ENCODE results near the gene CAMK1. TPM values are rescaled to one million over a fixed set of nuclear protein-coding genes. Genes with fewer than 3 reads are reported as not detected.

Gene CAMK1
- total and polyA plus RNA-seq, 10 donors, result 10.1 to 30.5 (median 22.7) TPM

- no peak overlapping the region for H3K4me3 ChIP-seq
- intact Hi-C loops (cut with DNase I; ENCODE audit: low total_unique reads), result no loop called here
- H3K27me3 ChIP-seq (replicated peaks in 1 of 7), result no peaks in the 10 kb centered on the region
- DNase-seq, result no peak
- peaks cover 0 to 7% (median 2%) of the 10 kb centered on the region in 6 donors for H3K4me1 ChIP-seq
- H3K9me3 ChIP-seq, result no peaks in the 10 kb centered on the region
- WGBS, 5 donors, result 88 to 92% (median 89%) methylated on average over 9 of the region's 9 CpGs
- no peak for TF ChIP-seq POLR2A (IDR thresholded peaks at IDR 0.05)
- TF ChIP-seq POLR2AphosphoS5 (IDR thresholded peaks at IDR 0.05), result no peak
- no peak for TF ChIP-seq CTCF (IDR thresholded peaks at IDR 0.05 in 8 of 11, conservative IDR thresholded peaks at IDR 0.05 in 3 of 11)
- peaks cover 0 to 97% (median 0%) of the 10 kb centered on the region in 6 donors for H3K36me3 ChIP-seq
- H3K27ac ChIP-seq, result no peak overlapping the region
Measured at GRCh38 chr3:9815986-9816385, 46.2 kb upstream of the CAMK1 start.

- Histone ChIP-seq H3K27me3 (replicated peaks in 1 of 7) (no peaks in the 10 kb centered on the region), H3K4me1 (peaks cover 4 to 37% (median 28%) of the 10 kb centered on the region in 6 donors), H3K27ac (no peak overlapping the region), H3K4me3 (no peak overlapping the region), H3K9me3 (no peaks in the 10 kb centered on the region), H3K36me3 (peaks cover 0 to 76% (median 0%) of the 10 kb centered on the region in 6 donors)
- intact Hi-C loops (cut with DNase I; ENCODE audit: low total_unique reads), result no loop called here
- 91 to 97% (median 95%) methylated on average over 9 of the region's 9 CpGs for WGBS, 5 donors
- DNase-seq, result peak; percentile 33
- TF ChIP-seq CTCF (IDR thresholded peaks at IDR 0.05 in 8 of 11, conservative IDR thresholded peaks at IDR 0.05 in 3 of 11), result no peak
- no peak for TF ChIP-seq POLR2AphosphoS5 (IDR thresholded peaks at IDR 0.05)
- no peak for TF ChIP-seq POLR2A (IDR thresholded peaks at IDR 0.05)
Measured at GRCh38 chr3:9812870-9813483, 43.2 kb upstream of the CAMK1 start.

- peak; percentile 67 for DNase-seq
- H3K27me3 ChIP-seq (replicated peaks in 1 of 7), result no peaks in the 10 kb centered on the region
- TF ChIP-seq POLR2A (IDR thresholded peaks at IDR 0.05) (no peak), POLR2AphosphoS5 (IDR thresholded peaks at IDR 0.05) (no peak), CTCF (IDR thresholded peaks at IDR 0.05 in 8 of 11, conservative IDR thresholded peaks at IDR 0.05 in 3 of 11) (no peak)
- H3K36me3 ChIP-seq, result peaks cover 0 to 76% (median 16%) of the 10 kb centered on the region in 6 donors
- peaks cover 4 to 55% (median 31%) of the 10 kb centered on the region in 6 donors for H3K4me1 ChIP-seq
- H3K4me3 ChIP-seq, result peak overlapping the region; percentile 53 to 86 (median 70)
- H3K9me3 ChIP-seq, result no peaks in the 10 kb centered on the region
- WGBS, 5 donors, result 61 to 80% (median 67%) methylated on average over 10 of the region's 10 CpGs
- H3K27ac ChIP-seq, result peak overlapping the region; percentile 91 to 97 (median 94)
- intact Hi-C loops (cut with DNase I; ENCODE audit: low total_unique reads), result no loop called here
Measured at GRCh38 chr3:9810846-9811245, 41.1 kb upstream of the CAMK1 start.

- no peaks in the 10 kb centered on the region for H3K9me3 ChIP-seq
- H3K27ac ChIP-seq, result peak overlapping the region; percentile 91 to 97 (median 94)
- DNase-seq, result no peak
- 12 to 26% (median 16%) methylated on average over 14 to 18 of the region's 18 CpGs for WGBS, 5 donors
- H3K36me3 ChIP-seq, result peaks cover 0 to 76% (median 21%) of the 10 kb centered on the region in 6 donors
- intact Hi-C loops (cut with DNase I; ENCODE audit: low total_unique reads), result no loop called here
- TF ChIP-seq CTCF (IDR thresholded peaks at IDR 0.05 in 8 of 11, conservative IDR thresholded peaks at IDR 0.05 in 3 of 11), result no peak
- TF ChIP-seq POLR2A (IDR thresholded peaks at IDR 0.05), result no peak
- no peak for TF ChIP-seq POLR2AphosphoS5 (IDR thresholded peaks at IDR 0.05)
- peak overlapping the region; percentile 53 to 86 (median 70) for H3K4me3 ChIP-seq
- H3K4me1 ChIP-seq, result peaks cover 4 to 58% (median 31%) of the 10 kb centered on the region in 6 donors
- H3K27me3 ChIP-seq (replicated peaks in 1 of 7), result no peaks in the 10 kb centered on the region
Measured at GRCh38 chr3:9810433-9810770, 40.7 kb upstream of the CAMK1 start.
